T-helper 17 cell (primary cell): ENCODE results near the gene BTN3A1. TPM values are rescaled to one million over a fixed set of nuclear protein-coding genes. Genes with fewer than 3 reads are reported as not detected.
"Not testable (repeated sequence)": the region's sequence is repeated elsewhere in the genome, so short reads cannot be mapped to it uniquely, and the experiment has no call there.

Source experiments
- ATAC-seq: fragments of 150-1000 bp; cut with Tn5 transposase; 2 replicates; pipeline ENCODE4 v1.10.0; 2021; ENCODE audit warnings: mild to moderate bottlenecking, moderate library complexity
- DNase-seq, 3 donors: peaks; one replicate each; pipeline versions ENCODE4 v3.0.0 to v3.0.0-alpha.2; 2020 to 2021
- H3K9me3 ChIP-seq: one replicate; pipeline ENCODE4 v1.7.0; 2013; ENCODE audit warnings: low read length, mild to moderate bottlenecking; ENCODE audit not compliant: control insufficient read depth, poor library complexity, severe bottlenecking
- H3K27ac Mint-ChIP-seq: one replicate; pipeline ENCODE4 v1.8.0; 2022; ENCODE audit warnings: mild to moderate bottlenecking, moderate library complexity, mixed read lengths
- H3K27me3 Mint-ChIP-seq: one replicate; pipeline ENCODE4 v1.8.0; 2022; ENCODE audit warnings: mixed read lengths
- H3K36me3 Mint-ChIP-seq: one replicate; pipeline ENCODE4 v1.8.0; 2022; ENCODE audit warnings: low read depth, mixed read lengths
- H3K4me1 Mint-ChIP-seq: one replicate; pipeline ENCODE4 v1.8.0; 2022; ENCODE audit warnings: mild to moderate bottlenecking, mixed read lengths
- H3K4me3 Mint-ChIP-seq: one replicate; pipeline ENCODE4 v1.8.0; 2022; ENCODE audit warnings: mild to moderate bottlenecking, moderate library complexity, mixed read lengths
- total RNA-seq, 4 donors: library from RNA in 2 of 4; stranded (reverse) in 2 of 4; gene quantifications; one replicate each; pipeline ENCODE4 v1.2.3 and lab custom pipeline; 2022 to 2026

BTN3A1 gene
- total RNA-seq, 2 donors from 2014 or later: 169 to 205 TPM

DNA sequence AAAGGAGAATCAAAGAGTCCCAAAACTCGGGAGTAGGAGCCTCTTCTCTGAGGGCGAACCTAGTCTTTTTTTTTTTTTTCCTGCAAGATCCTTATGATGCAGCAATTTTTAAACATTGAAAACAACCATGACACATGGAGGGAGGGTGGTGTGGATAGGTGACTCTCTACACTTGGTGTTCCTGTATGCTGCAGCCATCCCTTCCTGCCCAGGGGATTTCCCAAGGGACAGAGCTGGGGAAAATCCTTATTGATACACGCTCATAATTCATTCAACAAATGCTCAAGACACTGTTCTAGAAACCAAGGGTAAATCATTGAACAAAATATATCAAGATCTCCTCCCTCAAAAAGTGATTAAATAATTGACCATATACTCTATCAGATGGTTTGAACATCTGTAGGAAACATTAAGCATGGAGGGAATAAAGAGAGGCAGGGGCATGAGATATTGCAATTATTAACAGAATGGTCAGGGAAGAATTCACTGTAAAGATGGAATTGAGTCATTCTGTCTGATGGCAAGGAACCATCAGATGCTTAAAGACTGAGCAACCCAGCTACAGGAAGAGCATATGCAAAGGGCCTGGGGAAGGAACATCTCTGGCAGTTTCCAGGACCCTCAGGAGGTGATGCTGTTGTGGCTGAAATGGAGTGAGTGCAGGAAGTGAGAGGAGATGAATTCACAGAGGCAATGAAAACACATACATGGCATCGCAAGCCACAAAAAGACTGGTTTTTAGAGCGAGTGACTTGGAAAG, 24.8 kb downstream of the BTN3A1 start:
- no peak overlapping the region for H3K27ac Mint-ChIP-seq

DNA sequence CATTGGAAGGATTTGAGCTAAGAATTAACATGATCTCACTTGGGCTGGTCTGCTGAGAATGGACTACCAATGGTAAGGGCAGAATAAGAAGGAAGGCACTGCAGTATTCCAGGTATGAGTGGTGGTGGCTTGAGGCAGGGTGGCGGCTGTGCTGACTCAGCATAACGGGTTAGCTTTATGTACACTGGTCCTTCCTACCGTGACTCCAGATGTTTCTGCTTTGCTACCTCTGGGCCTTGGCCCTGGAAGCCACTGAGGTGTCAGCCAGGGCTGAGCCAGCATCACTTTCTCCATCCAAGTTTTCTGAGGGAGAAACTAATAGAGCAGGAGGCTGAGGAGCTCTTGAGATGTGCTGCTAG, 25.4 kb downstream of the BTN3A1 start:
- DNase-seq: no peak
- H3K27me3 Mint-ChIP-seq: peaks cover 4% of the 10 kb centered on the region
- peaks cover 7% of the 10 kb centered on the region for H3K36me3 Mint-ChIP-seq
- no peak for ATAC-seq
- H3K27ac Mint-ChIP-seq: no peak overlapping the region
- no peak overlapping the region for H3K4me3 Mint-ChIP-seq
- peaks cover 7% of the 10 kb centered on the region for H3K4me1 Mint-ChIP-seq
- no peaks in the 10 kb centered on the region for H3K9me3 ChIP-seq

More for the DNA sequence above, 24.8 kb downstream of the BTN3A1 start:
- ATAC-seq (no peak), DNase-seq (no peak)
- no peaks in the 10 kb centered on the region for H3K9me3 ChIP-seq
- Mint-ChIP-seq H3K4me3 (no peak overlapping the region), H3K4me1 (peaks cover 10% of the 10 kb centered on the region), H3K27me3 (peaks cover 4% of the 10 kb centered on the region), H3K36me3 (peaks cover 7% of the 10 kb centered on the region)

DNA sequence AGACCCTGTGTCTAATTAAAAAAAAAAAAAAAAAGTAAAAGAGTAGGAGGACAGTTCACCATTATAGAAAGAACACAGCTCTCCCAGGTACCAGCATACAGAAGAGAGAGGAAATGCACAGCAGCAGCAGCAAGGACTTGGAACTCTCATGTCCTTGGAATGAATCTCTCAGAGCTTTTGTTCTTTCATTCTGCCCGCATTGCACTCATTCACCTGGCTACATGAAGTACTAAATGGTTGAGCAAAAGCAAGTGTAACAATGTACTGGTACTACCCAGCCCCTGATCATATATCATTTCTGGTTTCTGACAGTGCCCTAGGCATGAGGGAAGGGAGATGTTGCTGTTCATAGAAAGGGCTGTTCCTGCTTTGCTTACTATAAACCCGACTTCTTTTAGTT, 26.1 kb downstream of the BTN3A1 start:
- no peak for ATAC-seq
- Mint-ChIP-seq H3K27me3 (peaks cover 4% of the 10 kb centered on the region), H3K27ac (no peak overlapping the region), H3K36me3 (peaks cover 5% of the 10 kb centered on the region), H3K4me1 (peaks cover 5% of the 10 kb centered on the region), H3K4me3 (no peak overlapping the region)
- H3K9me3 ChIP-seq: no peaks in the 10 kb centered on the region
- DNase-seq: no peak

DNA sequence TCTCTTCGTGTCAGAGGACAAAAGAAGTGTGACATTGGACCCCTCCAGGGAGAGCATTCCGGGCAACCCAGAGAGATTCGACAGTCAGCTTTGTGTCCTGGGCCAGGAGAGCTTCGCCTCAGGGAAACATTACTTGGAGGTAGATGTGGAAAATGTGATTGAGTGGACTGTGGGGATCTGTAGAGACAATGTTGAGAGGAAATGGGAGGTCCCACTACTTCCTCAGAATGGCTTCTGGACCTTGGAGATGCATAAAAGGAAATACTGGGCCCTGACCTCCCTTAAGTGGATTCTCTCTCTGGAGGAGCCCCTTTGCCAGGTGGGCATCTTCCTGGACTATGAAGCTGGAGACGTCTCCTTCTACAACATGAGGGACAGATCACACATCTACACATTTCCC, 28.7 kb downstream of the BTN3A1 start:
- no peak for DNase-seq
- no peaks in the 10 kb centered on the region for H3K9me3 ChIP-seq
- H3K4me3 Mint-ChIP-seq: no peak overlapping the region
- no peak for ATAC-seq
- peaks cover 5% of the 10 kb centered on the region for H3K36me3 Mint-ChIP-seq
- peaks cover 5% of the 10 kb centered on the region for H3K4me1 Mint-ChIP-seq
- H3K27ac Mint-ChIP-seq: no peak overlapping the region
- peaks cover 4% of the 10 kb centered on the region for H3K27me3 Mint-ChIP-seq

DNA sequence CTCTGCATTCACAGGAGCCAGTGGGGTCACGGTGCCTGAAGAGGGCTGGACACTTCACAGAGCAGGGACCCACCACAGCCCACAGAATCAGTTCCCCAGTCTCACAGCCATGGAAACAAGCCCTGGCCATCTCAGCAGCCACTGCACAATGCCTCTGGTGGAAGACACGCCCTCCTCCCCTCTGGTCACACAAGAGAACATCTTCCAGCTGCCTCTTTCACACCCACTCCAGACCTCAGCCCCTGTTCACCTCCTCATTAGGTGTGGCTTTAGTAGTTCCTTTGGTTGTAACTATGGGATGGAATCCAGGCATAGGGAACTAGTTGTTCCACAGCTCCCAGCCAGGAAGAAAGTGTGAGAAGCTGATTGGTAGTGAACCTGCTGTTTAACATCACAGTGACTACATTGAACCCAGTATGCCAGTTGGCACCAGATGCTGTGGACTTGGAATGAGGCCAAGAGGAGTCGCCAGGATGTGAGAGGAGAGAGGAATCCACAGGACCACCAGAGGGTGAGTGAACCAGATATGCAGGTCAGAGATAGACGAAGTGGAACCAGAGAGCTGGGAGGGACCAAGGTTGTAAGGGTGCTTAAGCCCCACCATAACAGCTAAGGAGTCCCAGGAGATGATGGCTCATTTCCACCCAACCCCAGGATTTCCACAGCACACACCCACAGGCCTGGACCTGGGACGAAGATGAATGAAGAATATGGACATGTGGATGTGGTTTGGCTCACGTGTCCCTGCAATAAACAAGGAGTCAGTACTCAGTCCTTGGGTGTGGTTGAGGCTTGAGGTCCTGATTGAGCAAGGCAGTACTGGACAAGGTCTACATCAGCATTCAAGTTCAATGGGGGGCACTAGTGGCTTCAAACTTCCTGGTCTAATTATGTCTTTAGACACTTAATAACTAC, 29.4 kb downstream of the BTN3A1 start:
- Mint-ChIP-seq H3K4me3 (no peak overlapping the region), H3K36me3 (peaks cover 5% of the 10 kb centered on the region), H3K4me1 (peaks cover 5% of the 10 kb centered on the region)

DNA sequence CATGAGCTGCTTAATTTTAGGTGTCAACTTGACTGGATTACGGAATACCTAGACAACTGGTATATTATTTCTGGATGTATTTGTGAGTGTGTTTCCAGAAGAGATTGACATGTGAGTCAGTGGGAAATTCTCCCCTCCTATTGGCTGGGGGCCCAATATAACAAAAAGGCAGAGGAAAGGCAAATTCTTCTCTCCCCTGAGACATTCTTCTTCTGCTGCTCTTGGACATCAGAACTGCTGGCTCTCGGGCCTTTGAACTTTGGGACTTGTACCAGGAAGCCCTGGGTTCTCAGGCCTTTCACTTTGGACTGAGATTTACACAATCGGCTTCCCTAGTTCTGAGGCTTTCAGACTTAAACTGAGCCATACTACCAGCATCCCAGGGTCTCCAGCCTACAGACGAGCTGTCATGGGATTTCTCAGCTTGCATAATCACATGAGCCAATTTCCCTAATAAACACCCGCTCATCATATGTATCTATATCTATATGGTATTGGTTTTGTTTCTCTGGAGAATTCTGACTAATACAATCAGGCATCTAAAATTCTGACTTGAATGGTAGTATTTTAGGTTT, 30.6 kb downstream of the BTN3A1 start:
- Mint-ChIP-seq H3K27ac (no peak overlapping the region), H3K4me3 (no peak overlapping the region), H3K4me1 (peaks cover 5% of the 10 kb centered on the region), H3K36me3 (no peaks in the 10 kb centered on the region), H3K27me3 (no peaks in the 10 kb centered on the region)
- no peak for ATAC-seq
- DNase-seq: no peak
- H3K9me3 ChIP-seq: no peaks in the 10 kb centered on the region

More for the DNA sequence above, 29.4 kb downstream of the BTN3A1 start:
- DNase-seq (no peak), ATAC-seq (no peak)
- no peak overlapping the region for H3K27ac Mint-ChIP-seq
- H3K9me3 ChIP-seq: no peaks in the 10 kb centered on the region
- H3K27me3 Mint-ChIP-seq: no peaks in the 10 kb centered on the region

DNA sequence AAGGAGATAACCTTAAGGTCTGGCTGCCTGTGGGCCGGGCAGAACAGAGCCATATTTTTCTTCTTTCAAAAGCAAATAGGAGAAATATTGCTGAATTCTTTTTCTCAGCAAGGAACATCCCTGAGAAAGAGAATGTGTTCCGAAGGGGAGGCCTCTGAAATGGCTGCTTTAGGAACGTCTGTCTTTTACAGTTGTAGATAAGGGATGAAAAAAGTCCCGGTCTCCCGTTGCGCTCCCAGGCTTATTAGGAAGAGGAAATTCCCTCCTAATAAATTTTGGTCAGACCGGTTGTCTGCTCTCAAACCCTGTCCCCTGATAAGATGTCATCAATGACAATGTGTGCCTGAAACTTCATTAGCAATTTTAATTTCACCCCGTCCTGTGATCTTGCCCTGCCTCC, 31.6 kb downstream of the BTN3A1 start:
- not testable (repeated sequence) for DNase-seq, H3K36me3 Mint-ChIP-seq, H3K27me3 Mint-ChIP-seq, H3K4me1 Mint-ChIP-seq, H3K27ac Mint-ChIP-seq, ATAC-seq, H3K9me3 ChIP-seq, H3K4me3 Mint-ChIP-seq

DNA sequence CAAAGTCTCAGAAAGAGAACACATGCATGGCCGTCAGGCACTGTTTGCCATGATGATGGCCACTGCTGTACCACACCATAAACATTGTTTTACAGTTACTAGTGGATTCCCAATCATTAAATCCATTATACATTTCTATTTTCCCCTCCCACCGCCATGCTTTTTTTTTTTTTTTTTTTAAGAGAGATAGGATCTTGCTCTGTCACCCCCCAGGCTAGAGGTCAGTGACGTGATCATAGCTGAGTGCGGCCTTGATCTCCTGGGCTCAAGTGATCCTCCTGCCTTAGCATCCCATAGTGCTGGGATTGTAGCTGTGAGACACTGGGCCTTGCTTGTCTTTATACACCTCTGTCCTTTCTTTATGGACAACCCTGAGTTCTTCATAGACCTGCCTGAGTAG, 33.9 kb downstream of the BTN3A1 start:
- no peaks in the 10 kb centered on the region for H3K9me3 ChIP-seq
- ATAC-seq: no peak
- H3K27ac Mint-ChIP-seq: no peak overlapping the region
- peaks cover 5% of the 10 kb centered on the region for H3K36me3 Mint-ChIP-seq
- DNase-seq: no peak
- H3K27me3 Mint-ChIP-seq: no peaks in the 10 kb centered on the region
- no peak overlapping the region for H3K4me3 Mint-ChIP-seq
- H3K4me1 Mint-ChIP-seq: peaks cover 17% of the 10 kb centered on the region

DNA sequence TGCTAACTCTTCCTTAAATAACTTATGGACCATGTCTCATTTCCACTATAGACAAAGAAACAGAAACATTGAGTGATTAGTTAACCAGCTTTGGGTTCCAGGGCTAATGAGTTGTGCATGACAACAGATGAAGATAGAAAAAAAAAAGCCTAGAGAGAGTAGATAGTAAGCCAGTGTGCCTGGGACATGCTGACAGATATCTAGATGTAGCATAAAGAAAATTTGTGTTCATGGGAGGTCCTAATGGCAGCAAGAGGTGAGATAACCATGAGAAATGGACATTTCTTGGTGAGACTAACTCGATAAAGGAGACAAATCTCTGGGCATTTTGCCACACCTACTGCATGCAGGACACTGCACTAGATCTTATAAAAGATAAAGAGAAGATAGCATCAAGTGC, 35.5 kb downstream of the BTN3A1 start:
- Mint-ChIP-seq H3K4me3 (no peak overlapping the region), H3K27me3 (no peaks in the 10 kb centered on the region), H3K36me3 (peaks cover 5% of the 10 kb centered on the region), H3K4me1 (peaks cover 22% of the 10 kb centered on the region), H3K27ac (no peak overlapping the region)
- H3K9me3 ChIP-seq: no peaks in the 10 kb centered on the region
- ATAC-seq (no peak), DNase-seq (no peak)

DNA sequence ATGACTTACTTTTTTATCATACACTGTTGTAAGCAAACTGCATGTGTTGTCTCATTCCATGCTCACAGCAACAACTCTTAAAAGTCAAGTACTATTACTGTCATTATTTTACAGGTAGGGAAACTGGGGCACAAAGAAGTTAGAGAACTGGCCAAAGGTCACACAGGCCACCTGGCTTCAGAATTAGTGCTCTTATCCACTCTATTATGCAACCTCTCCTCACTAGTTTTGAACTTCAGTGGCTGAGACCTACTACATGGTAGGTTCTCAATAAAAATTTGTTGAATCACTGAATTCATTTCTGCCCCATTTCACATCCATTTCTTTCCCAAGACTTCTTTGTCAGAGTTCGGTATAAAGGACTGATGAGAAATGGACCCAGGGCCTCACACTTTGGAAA, 35.9 kb downstream of the BTN3A1 start:
- H3K9me3 ChIP-seq: no peaks in the 10 kb centered on the region
- DNase-seq: no peak
- ATAC-seq: no peak
- Mint-ChIP-seq H3K27me3 (no peaks in the 10 kb centered on the region), H3K4me1 (peaks cover 24% of the 10 kb centered on the region), H3K4me3 (no peak overlapping the region), H3K27ac (no peak overlapping the region), H3K36me3 (peaks cover 5% of the 10 kb centered on the region)

DNA sequence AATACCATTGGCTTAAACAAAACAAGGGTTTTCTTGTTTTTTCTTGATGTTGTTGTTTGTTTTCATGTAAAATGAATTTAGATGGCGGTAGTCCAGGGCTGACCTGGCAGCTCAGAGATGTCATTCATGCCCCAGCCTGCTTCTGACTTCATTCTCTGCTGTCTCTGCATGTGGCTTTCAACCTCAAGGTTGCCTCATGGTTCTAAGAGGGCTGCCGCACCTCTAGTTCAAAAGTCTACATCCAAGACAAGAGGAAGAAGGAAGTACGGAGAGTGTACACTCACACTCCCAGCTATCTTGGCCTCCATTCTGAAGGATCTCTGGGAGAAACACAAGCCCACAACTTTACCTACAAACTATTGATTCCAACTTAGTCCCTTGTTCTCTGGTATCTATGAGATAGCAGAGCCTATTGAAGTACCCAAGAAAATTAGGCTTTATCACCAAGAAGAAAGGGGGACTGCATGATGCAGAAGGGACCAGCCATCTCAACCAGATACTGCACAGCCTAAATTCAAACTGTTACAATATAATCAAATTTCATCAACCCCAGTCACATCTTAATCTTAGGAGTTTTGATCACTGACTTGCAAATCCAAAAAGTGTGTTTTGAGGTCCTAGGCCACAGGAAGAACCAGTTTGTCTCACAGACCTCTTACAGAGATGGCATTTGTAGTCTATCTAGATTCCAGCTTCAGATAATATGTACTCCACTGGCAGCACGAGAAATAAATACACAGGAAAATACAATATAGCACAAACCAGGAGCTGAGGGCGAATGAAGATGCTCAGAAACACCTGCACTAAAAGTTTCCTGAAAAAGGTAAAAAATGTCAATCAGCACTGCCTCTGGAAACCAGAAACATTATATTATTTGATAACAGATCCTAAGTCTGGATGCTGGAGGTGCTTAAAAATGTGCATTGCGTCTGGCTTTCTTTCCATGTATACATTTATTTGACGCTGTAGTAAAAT, 37.4 kb downstream of the BTN3A1 start:
- Mint-ChIP-seq H3K4me1 (peaks cover 28% of the 10 kb centered on the region), H3K36me3 (peaks cover 5% of the 10 kb centered on the region), H3K27me3 (no peaks in the 10 kb centered on the region), H3K4me3 (peak overlapping the region; percentile 100), H3K27ac (peak overlapping the region; percentile 100)
- no peaks in the 10 kb centered on the region for H3K9me3 ChIP-seq
- peak; percentile 8 for ATAC-seq
- DNase-seq: no peak

DNA sequence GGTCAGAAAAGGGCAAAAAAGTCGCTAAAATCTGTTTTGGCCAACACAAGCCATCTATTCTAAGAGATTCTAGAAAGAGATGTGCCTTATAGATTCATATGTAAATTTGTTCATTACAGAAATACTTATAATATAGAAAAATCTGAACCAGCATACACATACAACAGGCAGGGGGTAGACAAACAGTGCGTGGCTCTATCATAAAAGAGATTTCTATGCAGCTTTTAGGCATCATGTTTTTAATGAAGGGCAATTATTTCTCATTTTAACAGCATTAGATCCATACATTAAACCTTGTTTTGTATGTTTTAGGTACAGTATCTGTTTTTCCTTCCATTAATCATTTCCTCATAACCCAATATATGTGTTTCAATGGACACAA, 38.9 kb downstream of the BTN3A1 start:
- H3K4me1 Mint-ChIP-seq: peaks cover 43% of the 10 kb centered on the region
- peak overlapping the region; percentile 100 for H3K4me3 Mint-ChIP-seq
- no peaks in the 10 kb centered on the region for H3K9me3 ChIP-seq
- H3K27ac Mint-ChIP-seq: peak overlapping the region; percentile 100
- H3K27me3 Mint-ChIP-seq: no peaks in the 10 kb centered on the region
- ATAC-seq (no peak), DNase-seq (no peak)
- peaks cover 10% of the 10 kb centered on the region for H3K36me3 Mint-ChIP-seq
